GM19397 (cell line): ENCODE results near the gene PRMT1.

ENCODE experiments used
- ATAC-seq: cut with Tn5 transposase; IDR thresholded peaks from one replicate; pipeline ENCODE4 v1.9.1; 2021; ENCODE audit warnings: mild to moderate bottlenecking, moderate library complexity; ENCODE audit not compliant: unreplicated experiment

Gene PRMT1

DNA sequence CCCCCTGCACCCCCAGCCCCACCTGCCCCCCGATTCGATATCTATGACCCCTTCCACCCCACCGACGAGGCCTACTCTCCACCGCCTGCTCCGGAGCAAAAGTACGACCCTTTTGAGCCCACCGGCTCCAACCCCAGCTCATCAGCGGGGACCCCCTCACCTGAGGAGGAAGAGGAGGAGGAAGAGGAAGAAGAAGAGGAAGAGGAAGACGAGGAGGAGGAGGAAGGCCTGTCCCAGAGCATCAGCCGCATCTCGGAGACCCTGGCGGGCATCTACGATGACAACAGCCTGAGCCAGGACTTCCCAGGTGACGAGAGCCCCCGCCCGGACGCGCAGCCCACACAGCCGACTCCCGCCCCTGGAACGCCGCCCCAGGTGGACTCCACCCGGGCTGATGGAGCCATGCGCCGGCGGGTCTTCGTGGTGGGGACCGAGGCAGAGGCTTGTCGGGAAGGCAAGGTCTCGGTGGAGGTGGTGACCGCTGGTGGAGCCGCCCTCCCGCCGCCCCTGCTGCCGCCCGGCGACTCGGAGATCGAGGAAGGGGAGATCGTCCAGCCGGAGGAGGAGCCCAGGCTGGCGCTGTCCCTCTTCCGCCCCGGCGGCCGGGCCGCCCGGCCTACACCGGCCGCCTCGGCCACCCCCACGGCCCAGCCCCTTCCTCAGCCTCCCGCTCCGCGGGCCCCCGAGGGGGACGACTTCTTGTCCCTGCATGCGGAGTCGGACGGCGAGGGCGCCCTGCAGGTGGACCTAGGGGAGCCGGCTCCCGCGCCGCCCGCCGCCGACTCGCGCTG, 25.8 kb upstream of the PRMT1 start:
- ATAC-seq: no peak

DNA sequence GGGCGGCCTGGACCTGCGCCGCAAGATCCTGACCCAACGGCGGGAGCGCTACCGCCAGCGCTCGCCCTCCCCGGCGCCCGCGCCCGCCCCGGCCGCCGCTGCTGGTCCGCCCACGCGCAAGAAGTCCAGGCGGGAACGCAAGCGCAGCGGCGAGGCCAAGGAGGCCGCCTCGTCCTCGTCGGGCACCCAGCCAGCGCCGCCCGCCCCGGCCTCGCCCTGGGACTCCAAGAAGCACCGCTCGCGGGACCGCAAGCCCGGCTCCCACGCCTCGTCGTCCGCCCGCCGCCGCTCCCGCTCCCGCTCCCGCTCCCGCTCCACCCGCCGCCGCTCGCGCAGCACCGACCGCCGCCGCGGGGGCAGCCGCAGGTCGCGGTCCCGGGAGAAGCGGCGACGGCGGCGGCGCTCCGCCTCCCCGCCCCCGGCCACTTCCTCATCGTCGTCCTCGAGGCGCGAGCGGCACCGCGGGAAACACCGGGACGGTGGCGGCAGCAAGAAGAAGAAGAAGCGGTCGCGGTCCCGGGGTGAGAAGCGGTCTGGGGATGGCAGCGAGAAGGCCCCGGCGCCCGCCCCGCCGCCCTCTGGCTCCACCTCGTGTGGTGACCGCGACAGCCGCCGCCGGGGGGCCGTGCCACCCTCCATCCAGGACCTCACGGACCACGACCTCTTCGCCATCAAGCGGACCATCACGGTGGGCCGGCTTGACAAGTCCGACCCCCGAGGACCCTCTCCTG, 25.1 kb upstream of the PRMT1 start:
- no peak for ATAC-seq

DNA sequence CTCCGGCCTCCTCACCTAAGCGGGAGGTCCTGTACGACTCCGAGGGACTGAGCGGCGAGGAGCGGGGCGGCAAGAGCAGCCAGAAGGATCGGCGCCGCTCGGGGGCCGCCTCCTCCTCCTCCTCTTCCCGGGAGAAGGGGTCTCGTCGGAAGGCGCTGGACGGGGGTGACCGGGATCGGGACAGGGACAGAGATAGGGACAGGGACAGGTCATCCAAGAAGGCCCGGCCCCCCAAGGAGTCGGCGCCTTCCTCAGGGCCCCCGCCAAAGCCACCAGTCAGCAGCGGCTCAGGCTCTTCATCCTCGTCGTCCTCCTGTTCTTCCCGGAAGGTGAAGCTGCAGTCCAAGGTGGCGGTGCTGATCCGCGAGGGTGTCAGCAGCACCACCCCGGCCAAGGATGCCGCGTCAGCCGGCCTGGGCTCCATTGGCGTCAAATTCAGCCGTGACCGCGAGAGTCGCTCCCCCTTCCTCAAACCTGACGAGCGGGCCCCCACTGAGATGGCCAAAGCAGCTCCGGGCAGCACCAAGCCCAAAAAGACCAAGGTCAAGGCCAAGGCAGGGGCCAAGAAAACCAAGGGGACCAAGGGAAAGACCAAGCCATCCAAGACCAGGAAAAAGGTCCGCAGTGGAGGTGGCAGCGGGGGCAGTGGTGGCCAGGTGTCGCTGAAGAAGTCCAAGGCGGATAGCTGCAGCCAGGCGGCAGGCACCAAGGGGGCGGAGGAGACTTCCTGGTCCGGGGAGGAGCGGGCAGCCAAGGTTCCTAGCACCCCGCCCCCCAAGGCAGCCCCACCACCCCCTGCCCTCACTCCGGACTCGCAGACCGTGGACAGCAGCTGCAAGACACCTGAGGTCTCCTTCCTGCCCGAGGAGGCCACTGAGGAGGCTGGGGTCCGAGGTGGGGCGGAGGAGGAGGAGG, 24.3 kb upstream of the PRMT1 start:
- ATAC-seq: no peak

DNA sequence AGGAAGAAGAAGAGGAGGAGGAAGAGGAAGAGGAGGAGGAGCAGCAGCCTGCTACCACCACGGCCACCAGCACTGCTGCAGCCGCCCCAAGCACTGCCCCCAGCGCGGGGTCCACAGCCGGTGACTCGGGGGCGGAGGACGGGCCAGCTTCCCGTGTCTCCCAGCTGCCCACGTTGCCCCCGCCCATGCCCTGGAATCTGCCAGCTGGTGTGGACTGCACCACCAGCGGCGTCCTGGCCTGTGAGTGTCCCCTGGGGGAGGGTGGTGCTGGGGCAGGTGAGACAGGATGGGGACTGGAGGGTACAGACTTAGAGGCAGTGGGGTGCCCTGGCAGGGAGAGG, 23.6 kb upstream of the PRMT1 start:
- ATAC-seq: no peak

DNA sequence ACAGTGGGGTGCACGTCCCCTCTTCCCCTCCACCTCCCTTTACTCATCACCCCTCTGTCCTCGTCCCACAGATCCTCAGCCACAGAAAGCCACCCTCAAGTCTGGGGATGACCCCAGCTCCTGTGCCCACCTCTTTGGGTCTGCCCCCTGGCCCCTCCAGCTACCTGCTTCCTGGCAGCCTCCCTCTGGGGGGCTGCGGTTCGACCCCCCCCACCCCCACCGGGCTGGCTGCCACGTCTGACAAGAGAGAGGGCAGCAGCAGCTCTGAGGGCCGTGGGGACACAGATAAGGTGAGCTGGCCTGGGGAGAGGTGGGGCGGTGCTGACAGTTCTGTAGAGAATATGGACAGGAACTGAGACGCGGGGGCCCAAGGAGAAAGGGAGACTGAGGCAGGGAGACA, 22.5 kb upstream of the PRMT1 start:
- no peak for ATAC-seq

DNA sequence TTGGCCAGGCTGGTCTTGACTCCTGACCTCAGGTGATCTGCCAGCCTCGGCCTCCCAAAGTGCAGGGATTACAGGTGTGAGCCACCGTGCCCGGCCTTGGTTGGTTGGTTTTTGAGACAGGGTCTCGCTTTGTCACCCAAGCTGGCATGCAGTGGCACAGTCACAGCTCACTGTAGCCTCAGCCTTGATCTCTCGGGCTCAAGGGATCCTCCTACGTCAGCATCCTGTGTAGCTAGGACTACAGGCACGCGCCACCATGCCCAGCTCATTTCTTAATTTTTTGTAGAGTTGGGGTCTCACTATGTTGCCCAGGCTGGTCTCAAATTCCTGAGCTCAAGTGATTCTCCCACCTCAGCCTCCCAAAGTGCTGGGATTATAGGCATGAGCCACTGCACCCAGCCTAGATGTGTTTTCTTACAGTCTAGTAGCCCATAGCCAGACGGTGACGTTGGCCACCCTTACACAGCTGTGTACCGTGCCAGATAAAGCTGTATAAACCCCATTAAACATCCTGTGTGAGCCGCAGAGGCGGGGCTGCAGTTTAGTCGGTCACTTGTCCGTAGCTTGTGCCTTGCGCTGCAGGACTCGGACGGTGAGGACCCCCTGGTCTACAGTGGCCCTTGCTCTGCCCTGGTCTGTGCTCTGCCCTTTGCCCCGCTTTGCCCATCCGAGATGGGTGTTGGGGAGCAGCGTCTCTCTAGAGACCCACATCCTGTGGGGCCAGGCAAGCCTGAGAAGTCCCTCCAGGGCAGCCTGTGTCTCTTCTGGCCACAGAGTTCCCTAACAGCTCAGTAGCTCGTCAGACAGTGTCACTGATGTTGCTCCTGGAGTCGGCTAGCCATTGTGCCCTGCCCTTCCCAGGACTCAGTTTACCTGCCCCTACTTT, 21.3 kb upstream of the PRMT1 start:
- no peak for ATAC-seq

DNA sequence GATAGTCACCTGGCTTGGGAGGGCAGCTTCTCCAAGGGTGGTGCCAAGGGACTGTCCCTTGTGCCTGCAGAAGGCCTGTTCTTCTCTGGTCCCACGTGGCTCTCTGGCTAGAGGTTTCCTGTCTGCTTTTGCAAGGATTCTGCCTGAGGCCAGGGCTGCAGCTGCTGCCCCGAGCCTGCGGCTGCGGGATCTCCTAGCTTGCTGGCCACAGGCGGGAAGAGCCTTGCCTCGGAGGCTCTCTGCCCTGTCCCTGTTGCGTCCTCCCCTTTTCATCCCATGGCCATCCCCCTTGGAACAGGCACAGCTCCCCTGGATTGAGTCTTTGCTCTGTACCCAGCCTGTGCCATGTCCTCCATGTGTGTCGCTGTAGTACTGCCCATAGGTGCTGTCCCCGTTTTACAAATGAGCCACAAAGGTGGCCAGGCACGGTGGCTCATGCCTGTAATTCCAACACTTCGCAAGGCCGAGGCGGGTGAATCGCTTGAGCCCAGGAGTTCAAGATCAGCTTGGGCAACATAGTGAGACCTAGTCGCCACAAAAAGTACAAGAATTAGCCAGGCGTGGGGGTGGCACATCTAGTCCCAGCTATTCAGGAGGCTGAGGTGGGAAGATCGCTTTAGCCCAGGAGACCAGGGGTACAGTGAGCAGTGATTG, 20.5 kb upstream of the PRMT1 start:
- ATAC-seq: no peak

DNA sequence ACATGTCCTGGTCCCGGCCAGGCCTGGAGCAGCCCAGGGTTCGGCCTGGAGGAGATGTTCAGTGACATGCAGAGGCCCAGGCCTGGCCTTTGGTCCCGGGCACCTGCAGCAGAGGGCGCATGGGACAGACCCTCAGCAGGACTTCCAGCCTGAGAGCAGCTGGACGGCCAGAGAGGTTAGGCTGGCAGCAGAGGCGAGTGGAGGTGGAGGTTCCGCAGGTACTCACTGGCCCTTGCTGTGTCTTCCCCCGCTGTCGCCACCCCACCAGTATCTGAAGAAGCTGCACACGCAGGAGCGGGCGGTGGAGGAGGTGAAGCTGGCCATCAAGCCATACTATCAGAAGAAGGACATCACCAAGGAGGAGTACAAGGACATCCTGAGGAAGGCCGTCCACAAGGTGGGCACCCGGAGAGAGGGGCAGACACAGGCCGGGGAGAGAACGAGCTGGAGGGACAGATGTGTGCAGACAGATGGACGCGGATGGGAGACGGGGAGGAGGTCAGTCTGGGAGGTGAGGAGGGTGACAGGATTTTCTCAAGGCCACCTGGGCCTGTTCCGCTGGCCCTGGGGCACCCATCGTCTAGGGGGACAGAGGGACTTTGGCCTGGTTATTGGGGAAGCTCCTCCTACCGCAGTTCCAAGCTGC, 19.5 kb upstream of the PRMT1 start:
- ATAC-seq: no peak

DNA sequence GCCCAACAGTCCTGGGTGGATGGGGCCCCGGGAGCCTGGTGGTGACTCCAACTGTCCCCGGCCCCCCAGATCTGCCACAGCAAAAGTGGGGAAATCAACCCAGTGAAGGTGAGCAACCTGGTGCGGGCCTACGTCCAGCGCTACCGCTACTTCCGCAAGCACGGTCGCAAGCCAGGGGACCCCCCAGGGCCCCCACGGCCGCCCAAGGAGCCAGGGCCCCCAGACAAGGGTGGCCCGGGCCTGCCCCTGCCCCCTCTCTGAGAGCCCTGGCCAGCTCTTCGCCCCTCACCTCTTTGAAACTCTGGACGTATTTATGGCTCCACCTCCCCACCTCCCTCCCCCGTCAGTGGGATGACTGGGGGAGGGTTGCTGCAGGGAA, 18.9 kb upstream of the PRMT1 start:
- ATAC-seq: no peak

DNA sequence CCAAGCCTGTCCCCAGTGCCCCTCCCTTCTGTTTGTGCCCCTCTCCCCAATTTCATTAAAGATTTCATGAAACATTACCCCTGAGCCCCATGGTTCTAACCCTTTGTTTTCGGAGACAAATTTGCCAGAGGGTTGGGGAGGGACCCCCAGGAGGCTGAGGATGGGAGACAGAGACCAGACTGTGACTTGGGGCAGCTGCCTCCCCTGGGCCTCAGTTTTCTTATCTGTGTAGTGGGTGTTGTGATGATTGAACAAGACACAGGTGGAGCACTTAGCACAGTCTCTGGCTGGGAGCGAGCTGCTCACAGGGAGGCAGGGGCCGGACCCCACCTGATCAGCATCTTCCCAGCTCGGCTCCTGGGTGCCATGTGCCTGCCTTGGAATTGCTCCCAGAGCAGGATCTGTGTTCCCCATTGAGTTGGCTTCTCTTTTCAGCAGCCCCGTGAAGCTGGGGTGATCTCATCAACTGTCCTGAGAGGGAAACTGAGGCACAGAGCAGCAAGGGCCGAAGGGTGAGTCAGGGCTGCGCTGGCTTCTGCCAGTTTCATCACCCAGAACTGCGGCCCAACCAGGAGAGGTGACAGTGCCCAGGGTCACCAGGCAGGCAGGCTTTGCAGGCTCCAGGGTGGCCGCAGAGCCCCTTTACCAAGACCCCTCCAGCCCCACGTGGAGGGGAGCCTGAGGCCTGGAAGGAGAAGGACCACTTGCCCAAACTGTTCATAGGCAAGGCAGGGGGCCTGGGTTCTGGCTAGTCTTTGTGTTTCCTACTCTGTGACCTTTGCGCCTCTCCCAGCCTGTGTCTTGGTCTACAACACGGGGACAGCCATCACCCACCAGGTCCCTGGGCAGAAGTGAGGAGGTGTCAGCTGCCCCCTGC, 18.3 kb upstream of the PRMT1 start:
- no peak for ATAC-seq

DNA sequence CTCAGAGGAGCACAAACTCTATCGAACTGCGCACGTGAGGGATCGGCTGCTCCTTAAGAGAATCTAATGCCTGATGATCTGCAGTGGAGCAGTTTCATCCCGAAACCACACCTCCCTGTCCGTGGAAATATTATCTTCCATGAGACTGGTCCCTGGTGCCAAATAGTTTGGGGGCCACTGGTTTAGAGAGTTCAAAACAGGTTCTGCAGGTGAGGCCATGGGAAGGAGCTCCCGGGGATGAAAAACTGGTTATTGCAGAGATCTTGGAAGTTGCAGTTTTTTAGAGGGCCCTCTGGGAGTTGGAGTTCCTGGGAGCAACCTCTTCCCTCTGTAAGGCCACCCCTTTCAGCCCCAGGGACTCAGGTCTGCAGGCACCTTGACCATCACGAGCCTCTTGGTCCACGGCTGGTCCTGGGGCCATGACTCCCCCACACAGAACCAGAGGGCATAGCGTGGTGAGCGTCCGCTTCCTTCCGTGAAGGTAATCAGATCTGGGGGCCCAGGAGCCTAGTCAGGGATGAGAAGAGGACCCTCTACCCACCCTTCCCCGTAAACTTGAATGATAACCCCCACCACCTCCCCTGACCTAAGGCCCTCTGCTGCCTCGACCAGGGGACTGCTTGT, 16.6 kb upstream of the PRMT1 start:
- no peak for ATAC-seq

DNA sequence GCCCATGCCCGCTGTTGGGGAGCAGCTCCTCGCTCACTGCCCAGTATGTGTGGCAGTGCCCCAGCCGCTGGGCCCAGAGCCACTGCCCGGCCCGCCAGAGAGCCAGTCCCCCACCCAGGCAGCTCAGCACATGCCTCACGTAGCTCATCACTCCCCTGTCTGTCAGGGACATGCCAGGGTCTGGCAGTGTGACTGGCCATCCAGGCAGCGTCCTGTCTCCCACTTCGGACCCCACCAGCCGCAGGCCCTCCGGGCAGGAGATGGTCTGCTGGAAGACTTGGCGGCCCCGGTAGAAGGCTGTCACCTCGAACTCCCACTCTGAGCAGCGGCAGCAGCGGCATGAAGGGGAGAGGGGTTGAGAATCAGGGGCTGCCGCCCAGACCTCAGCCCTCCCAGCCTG, 15.1 kb upstream of the PRMT1 start:
- ATAC-seq: no peak

DNA sequence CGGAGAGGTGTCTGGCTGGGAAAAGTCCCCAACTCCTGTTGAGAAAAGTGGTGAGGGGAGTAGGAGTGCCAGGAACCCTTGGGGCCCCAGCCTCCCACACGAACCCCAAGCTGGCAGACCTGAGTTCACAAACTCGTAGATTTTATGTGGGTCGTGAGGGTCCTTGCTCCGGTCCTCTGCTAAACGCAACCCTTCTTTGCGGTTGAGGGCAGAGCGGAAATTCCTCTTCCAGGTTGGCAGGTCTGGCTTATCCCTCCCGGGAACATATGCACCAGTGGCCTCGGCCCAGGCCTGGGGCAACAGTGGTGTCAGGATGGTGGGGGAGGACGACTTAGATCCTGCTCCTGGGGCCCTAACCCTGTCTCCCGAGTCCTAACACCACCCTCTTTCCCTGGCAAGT, 13.8 kb upstream of the PRMT1 start:
- no peak for ATAC-seq

DNA sequence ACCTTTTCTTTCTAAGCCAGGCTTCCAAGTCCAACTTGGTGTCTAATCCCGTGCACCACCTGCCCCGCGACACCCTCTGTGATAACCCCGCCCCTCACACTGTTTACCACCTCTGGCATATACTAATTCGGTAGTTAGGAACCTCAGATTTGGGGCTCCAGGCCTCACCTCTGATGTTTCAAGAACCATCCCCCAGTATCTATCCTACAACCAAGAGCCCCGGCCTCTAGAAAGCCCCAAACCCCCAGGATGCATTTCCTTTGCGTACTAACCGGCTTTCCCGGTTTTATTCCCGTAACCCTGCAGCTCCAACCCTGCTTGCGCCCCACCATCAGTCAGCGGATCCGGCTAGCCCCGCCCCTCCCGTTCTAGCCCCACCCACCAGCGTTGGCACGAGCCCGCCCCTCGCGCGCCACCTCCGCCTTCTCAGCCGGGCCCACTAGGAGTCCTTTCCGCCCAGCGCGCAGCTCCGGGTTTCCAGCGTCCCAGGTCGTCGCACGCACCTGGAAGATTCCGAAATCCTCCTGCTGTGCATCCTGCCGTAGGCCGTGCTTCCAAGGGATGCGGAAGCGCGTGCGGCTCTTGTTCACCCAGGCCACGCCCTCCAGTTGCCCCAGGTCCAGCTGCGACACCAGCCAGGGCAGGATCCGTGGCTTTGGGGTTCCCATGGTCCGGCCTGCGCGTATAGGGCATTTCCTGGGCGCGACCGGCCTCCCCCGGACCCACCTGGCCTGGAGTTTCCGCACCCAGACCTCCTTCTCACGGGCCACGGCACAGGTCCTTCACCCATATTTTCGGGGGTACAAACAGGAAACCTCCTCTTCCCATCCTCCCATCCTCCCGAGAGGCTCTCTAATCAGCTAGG, 12.7 kb upstream of the PRMT1 start:
- peak; percentile 48 for ATAC-seq

DNA sequence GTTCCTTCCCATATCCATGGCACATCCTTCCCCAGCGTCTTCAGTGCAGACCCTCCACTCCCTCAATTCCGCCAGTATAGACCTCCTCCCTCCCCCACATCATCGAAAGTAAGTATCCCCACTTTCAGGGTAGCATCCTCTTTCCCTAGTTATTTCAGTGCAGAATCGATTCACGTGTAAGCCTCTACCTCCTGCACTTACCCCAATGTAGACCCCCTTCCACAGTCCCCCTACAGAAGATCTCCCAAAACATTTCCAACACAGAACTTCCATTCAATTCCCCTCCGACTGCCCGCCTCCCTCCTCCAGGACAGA, 12.1 kb upstream of the PRMT1 start:
- no peak for ATAC-seq

DNA sequence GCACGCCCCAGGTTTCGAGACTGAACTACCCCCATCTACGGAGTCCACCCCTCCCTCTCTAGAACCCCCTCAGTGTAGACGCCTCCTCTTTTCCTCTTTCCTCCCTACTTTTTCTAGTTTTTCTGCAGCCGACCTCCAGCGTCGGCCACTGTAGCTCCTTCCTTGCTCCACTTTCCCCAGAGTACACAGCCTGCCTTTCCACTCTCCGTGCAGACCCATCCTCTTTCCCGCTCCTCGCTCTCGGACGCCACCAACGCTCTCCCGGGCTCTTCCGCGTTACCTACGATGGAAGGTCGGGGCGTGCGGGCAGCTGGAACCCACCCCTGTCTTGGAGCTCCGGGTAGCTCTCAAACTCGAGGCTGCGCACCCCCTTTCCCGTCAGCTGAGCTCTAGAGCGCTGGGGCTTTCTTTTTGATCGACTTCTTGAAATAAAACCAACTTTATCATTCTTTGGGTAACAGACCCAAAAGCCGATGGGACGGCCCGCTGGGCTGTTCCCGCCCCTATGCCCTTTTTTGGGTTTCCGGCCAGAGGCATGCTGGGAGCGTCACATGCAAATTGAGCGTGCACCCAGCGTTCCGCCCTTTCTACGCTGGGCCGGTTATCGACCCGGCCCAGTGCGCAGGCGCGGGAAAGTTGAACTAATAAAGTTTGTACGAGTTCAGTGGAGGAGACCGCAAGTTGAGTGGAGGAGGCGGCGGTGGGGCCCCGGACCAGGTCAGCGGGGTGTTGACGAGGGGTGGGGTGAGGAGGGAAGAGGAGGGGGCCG, 11.5 kb upstream of the PRMT1 start, which contains the start of the genes BCL2L12 and IRF3:
TSS of gene BCL2L12 (plus strand) at position 583 of the 769 bp plus-strand sequence. CDS start 760 bp downstream, outside the sequence.
TSS of gene IRF3 (minus strand) at position 507 of the 769 bp plus-strand sequence. CDS start 1,019 bp downstream, outside the sequence.
- ATAC-seq: peak; percentile 77

DNA sequence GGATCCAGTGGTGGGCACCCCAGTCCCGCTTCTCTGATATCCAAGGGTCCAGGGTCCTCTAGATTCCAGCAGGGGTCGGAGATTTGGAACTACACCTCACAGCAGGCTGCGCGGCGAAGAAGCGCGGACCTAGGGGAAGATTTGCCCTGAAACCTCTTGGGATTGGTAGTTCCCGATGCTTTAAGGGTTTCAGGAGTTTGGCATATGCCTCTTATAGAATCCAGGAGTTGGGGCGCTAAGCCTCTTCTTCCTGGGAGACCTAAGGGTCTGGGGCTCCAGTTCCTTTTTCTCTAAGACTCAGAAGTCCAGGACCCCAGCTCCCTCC, 11.0 kb upstream of the PRMT1 start:
- no peak for ATAC-seq
